Spleen (tissue), 13 donors: ENCODE measurements around the gene FAP. TPM values are rescaled to one million over a fixed set of nuclear protein-coding genes. Genes with fewer than 3 reads are reported as not detected.

Source experiments
- DNase-seq: peaks from one replicate; pipeline ENCODE4 v3.0.0-alpha.2; 2020
- H3K27ac ChIP-seq, 8 donors: fragments of 200-600 bp; sonication (generic) in 7 of 8; 1 replicate in 4 of 8; 2 replicates in 4 of 8; pipeline versions ENCODE4 v1.5.0 to v1.8.0; 2016 to 2021; ENCODE audit warnings: inconsistent platforms in 4 of 8, mild to moderate bottlenecking in 4 of 8, moderate library complexity in 1 of 8
- H3K27me3 ChIP-seq, 7 donors: fragments of 200-600 bp; sonication (generic) in 6 of 7; replicated peaks in 1 of 7; 1 replicate in 4 of 7; 2 replicates in 3 of 7; pipeline versions ENCODE4 v1.5.0 to v1.8.0; 2016 to 2021; ENCODE audit warnings: inconsistent platforms in 3 of 7, mild to moderate bottlenecking in 1 of 7
- H3K36me3 ChIP-seq, 6 donors: fragments of 200-600 bp; sonication (generic) in 5 of 6; 1 replicate in 4 of 6; 2 replicates in 2 of 6; pipeline versions ENCODE4 v1.5.0 to v1.8.0; 2016 to 2021; ENCODE audit warnings: inconsistent platforms in 2 of 6
- H3K4me1 ChIP-seq, 6 donors: fragments of 200-600 bp; sonication (generic) in 5 of 6; 1 replicate in 3 of 6; 2 replicates in 3 of 6; pipeline versions ENCODE4 v1.5.0 to v1.8.0; 2016 to 2021; ENCODE audit warnings: inconsistent platforms in 3 of 6
- H3K4me3 ChIP-seq, 8 donors: fragments of 200-600 bp; sonication (generic) in 7 of 8; 1 replicate in 4 of 8; 2 replicates in 4 of 8; pipeline versions ENCODE4 v1.5.0 to v1.8.0; 2016 to 2021; ENCODE audit warnings: inconsistent platforms in 4 of 8, mild to moderate bottlenecking in 4 of 8, moderate library complexity in 2 of 8
- H3K9me3 ChIP-seq, 8 donors: fragments of 200-600 bp; sonication (generic) in 7 of 8; 1 replicate in 4 of 8; 2 replicates in 4 of 8; pipeline versions ENCODE4 v1.5.0 to v1.8.0; 2016 to 2021; ENCODE audit warnings: inconsistent platforms in 4 of 8
- CTCF ChIP-seq, 11 experiments: fragments of 200-600 bp in 7 of 11; fragments of 450-650 bp in 4 of 11; sonication (generic) in 4 of 11; IDR thresholded peaks in 8 of 11; conservative IDR thresholded peaks in 3 of 11; 1 replicate in 7 of 11; 2 replicates in 4 of 11; pipeline versions ENCODE4 v1.4.0 to v1.8.0; 2016 to 2021; ENCODE audit warnings: antibody characterized with exemption in 11 of 11, inconsistent platforms in 4 of 11, mild to moderate bottlenecking in 1 of 11
- POLR2A ChIP-seq, 3 donors: fragments of 450-650 bp; IDR thresholded peaks; one replicate each; pipeline ENCODE4 v1.5.1; 2017; ENCODE audit warnings: antibody characterized with exemption in 3 of 3, mild to moderate bottlenecking in 1 of 3
- POLR2AphosphoS5 ChIP-seq, 3 donors: sonication (generic); formaldehyde crosslinking; IDR thresholded peaks; one replicate each; pipeline ENCODE4 v1.5.1; 2017; ENCODE audit warnings: antibody characterized with exemption in 3 of 3
- WGBS, 5 donors: extraction: QIAGEN DNeasy Blood & Tissue Kit in 3 of 5; methylation state at CpG; one replicate each; pipeline versions ENCODE4 v1.1.5 to v1.1.7; 2013 to 2018; 5-methylcytosine and 5-hydroxymethylcytosine counted together
- intact Hi-C: fragments of 100-400 bp; cut with DNase I; formaldehyde crosslinking; loops from one replicate; pipeline ENCODE4 v1.15.0; 2023; ENCODE audit warnings: low total_unique reads
- long read RNA-seq, 2 donors: transcript quantifications; one replicate each; lab custom pipeline, GENCODE V29; 2026
- polyA plus RNA-seq, 3 donors: library from polyadenylated mRNA; stranded (reverse); fragments of 200-250 nt; gene quantifications; one replicate each; pipeline ENCODE4 v1.2.1, GENCODE V29; 2013
- total RNA-seq, 7 donors: library from RNA; depleted of rRNA in 3 of 7; stranded (reverse); fragments of >200 nt in 3 of 7; fragmentation: NEBNext Ultra II Directional in 4 of 7; extraction: Animal tissue kit (Norgen Biotek cat#: 25700) in 4 of 7; gene quantifications; one replicate each; pipeline versions ENCODE4 v1.1.0 to v1.2.1, GENCODE V29; 2016 to 2021
- donor health status: healthy with polysubstance abuse.
- donor health status: DM: no; HTN: no; CAD: no; lungs with moderate emphysema.
- donor health status: DM: no; HTN: no; CAD: no.
- donor health status: Bipolar disorder and iron deficiency.
- donor health status: healthy.
- donor health status: DM: no; HTN: no; CAD: no.
- donor health status: DM: yes; HTN: yes; CAD: no.

Gene FAP, protein sequence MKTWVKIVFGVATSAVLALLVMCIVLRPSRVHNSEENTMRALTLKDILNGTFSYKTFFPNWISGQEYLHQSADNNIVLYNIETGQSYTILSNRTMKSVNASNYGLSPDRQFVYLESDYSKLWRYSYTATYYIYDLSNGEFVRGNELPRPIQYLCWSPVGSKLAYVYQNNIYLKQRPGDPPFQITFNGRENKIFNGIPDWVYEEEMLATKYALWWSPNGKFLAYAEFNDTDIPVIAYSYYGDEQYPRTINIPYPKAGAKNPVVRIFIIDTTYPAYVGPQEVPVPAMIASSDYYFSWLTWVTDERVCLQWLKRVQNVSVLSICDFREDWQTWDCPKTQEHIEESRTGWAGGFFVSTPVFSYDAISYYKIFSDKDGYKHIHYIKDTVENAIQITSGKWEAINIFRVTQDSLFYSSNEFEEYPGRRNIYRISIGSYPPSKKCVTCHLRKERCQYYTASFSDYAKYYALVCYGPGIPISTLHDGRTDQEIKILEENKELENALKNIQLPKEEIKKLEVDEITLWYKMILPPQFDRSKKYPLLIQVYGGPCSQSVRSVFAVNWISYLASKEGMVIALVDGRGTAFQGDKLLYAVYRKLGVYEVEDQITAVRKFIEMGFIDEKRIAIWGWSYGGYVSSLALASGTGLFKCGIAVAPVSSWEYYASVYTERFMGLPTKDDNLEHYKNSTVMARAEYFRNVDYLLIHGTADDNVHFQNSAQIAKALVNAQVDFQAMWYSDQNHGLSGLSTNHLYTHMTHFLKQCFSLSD
- total RNA-seq (10 to 100 TPM in 1 of 7 donors, 1 to 10 TPM in 3, under 1 TPM in 3; 0.82 to 11.8 (median 1.0) TPM), polyA plus RNA-seq (1 to 10 TPM in 2 of 3 donors, under 1 TPM in 1; 0.89 to 1.9 (median 1.5) TPM)
- long read RNA-seq, donor 1, partial matches to known transcripts, result 0 of 3 reads
- long read RNA-seq, donor 1, other reads (novel, unspliced or antisense), result 0 of 3 reads
- long read RNA-seq, donor 2, result 0 reads

- Histone ChIP-seq H3K36me3 (no peaks in the 10 kb centered on the region), H3K27me3 (peaks cover 0 to 9% (median 0%) of the 10 kb centered on the region in 7 donors), H3K4me1 (no peaks in the 10 kb centered on the region), H3K4me3 (peak within 1 kb of the TSS in 2 of 8 donors; percentile 10 to 17), H3K27ac (peak within 1 kb of the TSS in 2 of 8 donors; percentile 0 to 5), H3K9me3 (no peaks in the 10 kb centered on the region)
- 50 to 69% (median 63%) methylated on average over 6 of the region's 6 CpGs for WGBS, 5 donors
- TF ChIP-seq POLR2AphosphoS5 (IDR thresholded peaks at IDR 0.05) (no peak), POLR2A (IDR thresholded peaks at IDR 0.05) (no peak), CTCF (IDR thresholded peaks at IDR 0.05 in 8 of 11, conservative IDR thresholded peaks at IDR 0.05 in 3 of 11) (no peak)
- DNase-seq, result no peak
- intact Hi-C loops, result no loop called here
Observed at GRCh38 chr2:162243294-162243693, at the start of gene FAP. FAP (minus strand) TSS chr2:162243445; CDS start chr2:162243327, 118 bp downstream.

DNA sequence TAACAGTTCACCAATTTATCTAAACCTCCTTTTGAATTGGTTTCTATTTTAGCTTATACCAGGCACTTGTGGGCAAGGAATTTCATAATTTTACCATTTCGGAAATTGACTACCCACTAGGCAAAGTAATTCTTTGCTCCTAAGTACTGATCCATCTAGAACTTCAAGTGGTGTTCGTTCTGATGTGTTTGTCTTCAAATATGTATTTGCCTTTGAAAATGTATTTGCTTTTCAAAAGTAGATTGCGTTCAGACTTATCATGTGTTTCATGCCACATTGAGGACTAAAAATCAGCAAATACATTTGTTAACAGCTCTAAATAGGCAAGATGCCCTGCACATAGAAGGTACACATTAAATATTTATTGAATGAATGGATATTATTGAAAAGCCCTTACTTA lies 48.5 kb upstream of the FAP start:
- H3K36me3 ChIP-seq, result peaks cover 0 to 75% (median 16%) of the 10 kb centered on the region in 6 donors
- H3K27me3 ChIP-seq, result no peaks in the 10 kb centered on the region
- H3K27ac ChIP-seq, result no peak overlapping the region
- TF ChIP-seq POLR2A (IDR thresholded peaks at IDR 0.05) (no peak), POLR2AphosphoS5 (IDR thresholded peaks at IDR 0.05) (no peak), CTCF (IDR thresholded peaks at IDR 0.05 in 8 of 11, conservative IDR thresholded peaks at IDR 0.05 in 3 of 11) (no peak)
- intact Hi-C loops, result no loop called here
- no peak for DNase-seq
- no peak overlapping the region for H3K4me3 ChIP-seq
- no peaks in the 10 kb centered on the region for H3K9me3 ChIP-seq
- H3K4me1 ChIP-seq, result peaks cover 0 to 1% (median 0%) of the 10 kb centered on the region in 6 donors
- WGBS, 5 donors, result 86 to 95% (median 93%) methylated on average over 3 of the region's 3 CpGs

GRCh38 chr2:162282765-162283425 lies 39.6 kb upstream of the FAP start:
- Histone ChIP-seq H3K27ac (no peak overlapping the region), H3K9me3 (no peaks in the 10 kb centered on the region), H3K4me3 (no peak overlapping the region), H3K36me3 (peaks cover 0 to 100% (median 72%) of the 10 kb centered on the region in 6 donors), H3K4me1 (no peaks in the 10 kb centered on the region), H3K27me3 (no peaks in the 10 kb centered on the region)
- intact Hi-C loops, result no loop called here
- WGBS, 5 donors, result 65 to 86% (median 82%) methylated on average over 4 of the region's 4 CpGs
- TF ChIP-seq POLR2AphosphoS5 (IDR thresholded peaks at IDR 0.05) (no peak), POLR2A (IDR thresholded peaks at IDR 0.05) (no peak), CTCF (IDR thresholded peaks at IDR 0.05 in 8 of 11, conservative IDR thresholded peaks at IDR 0.05 in 3 of 11) (no peak)
- no peak for DNase-seq
